ENCODE data around the gene ABCA13.

DNA sequence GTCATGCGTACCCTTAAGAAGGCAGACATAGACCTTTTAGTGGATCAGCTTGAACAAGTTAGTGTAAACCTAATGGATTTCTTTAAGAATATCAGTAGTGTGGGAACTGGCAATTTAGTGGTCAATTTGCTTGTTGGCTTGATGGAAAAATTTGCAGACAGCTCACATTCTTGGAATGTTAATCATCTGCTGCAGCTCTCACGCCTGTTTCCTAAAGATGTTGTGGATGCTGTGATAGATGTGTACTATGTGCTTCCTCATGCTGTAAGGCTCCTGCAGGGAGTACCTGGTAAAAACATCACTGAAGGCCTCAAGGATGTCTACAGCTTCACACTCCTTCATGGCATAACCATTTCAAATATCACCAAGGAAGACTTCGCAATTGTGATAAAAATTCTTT, 103.4 kb downstream of the ABCA13 start:
- TF ChIP-seq, protein P1, sequence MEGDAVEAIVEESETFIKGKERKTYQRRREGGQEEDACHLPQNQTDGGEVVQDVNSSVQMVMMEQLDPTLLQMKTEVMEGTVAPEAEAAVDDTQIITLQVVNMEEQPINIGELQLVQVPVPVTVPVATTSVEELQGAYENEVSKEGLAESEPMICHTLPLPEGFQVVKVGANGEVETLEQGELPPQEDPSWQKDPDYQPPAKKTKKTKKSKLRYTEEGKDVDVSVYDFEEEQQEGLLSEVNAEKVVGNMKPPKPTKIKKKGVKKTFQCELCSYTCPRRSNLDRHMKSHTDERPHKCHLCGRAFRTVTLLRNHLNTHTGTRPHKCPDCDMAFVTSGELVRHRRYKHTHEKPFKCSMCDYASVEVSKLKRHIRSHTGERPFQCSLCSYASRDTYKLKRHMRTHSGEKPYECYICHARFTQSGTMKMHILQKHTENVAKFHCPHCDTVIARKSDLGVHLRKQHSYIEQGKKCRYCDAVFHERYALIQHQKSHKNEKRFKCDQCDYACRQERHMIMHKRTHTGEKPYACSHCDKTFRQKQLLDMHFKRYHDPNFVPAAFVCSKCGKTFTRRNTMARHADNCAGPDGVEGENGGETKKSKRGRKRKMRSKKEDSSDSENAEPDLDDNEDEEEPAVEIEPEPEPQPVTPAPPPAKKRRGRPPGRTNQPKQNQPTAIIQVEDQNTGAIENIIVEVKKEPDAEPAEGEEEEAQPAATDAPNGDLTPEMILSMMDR (optimal IDR thresholded peaks at IDR 0.05 in 1 of 3, IDR thresholded peaks at IDR 0.05 in 1 of 3, conservative IDR thresholded peaks at IDR 0.05 in 1 of 3; ENCODE audit: extremely low read depth in 1 of 3, insufficient read depth in 2 of 3, low read length in 3 of 3) = no peak
- no peak for TF ChIP-seq EZH2 (IDR thresholded peaks at IDR 0.05; ENCODE audit: low read length)
